Smooth muscle cell (in vitro differentiated cells): ENCODE results near the gene TRIP4. TPM values are rescaled to one million over a fixed set of nuclear protein-coding genes. Genes with fewer than 3 reads are reported as not detected.
A peak's percentile ranks its signal among the peaks of the same experiment; 100 is the strongest.

Experiments
- DNase-seq: peaks from one replicate; lab custom pipeline; 2025; ENCODE audit not compliant: unreplicated experiment; lab: John Stamatoyannopoulos, UW
- H2AFZ ChIP-seq: fragments of 200-600 bp; sonication (generic); 2 replicates; pipeline ENCODE4 v1.6.0; 2016; ENCODE audit warnings: antibody characterized with exemption, low read depth, mild to moderate bottlenecking
- H3F3A ChIP-seq: fragments of 200-600 bp; sonication (generic); 2 replicates; pipeline ENCODE4 v1.6.0; 2017; ENCODE audit warnings: antibody characterized with exemption, low read depth
- H3K27ac ChIP-seq: fragments of 200-600 bp; sonication (generic); 2 replicates; pipeline ENCODE4 v1.5.1; 2016; ENCODE audit warnings: low read depth, mild to moderate bottlenecking
- H3K27me3 ChIP-seq: fragments of 200-600 bp; sonication (generic); 2 replicates; pipeline ENCODE4 v1.6.1; 2016; ENCODE audit warnings: low read depth, mild to moderate bottlenecking
- H3K36me3 ChIP-seq: fragments of 200-600 bp; sonication (generic); 2 replicates; pipeline ENCODE4 v1.5.1; 2016; ENCODE audit warnings: low read depth
- H3K4me1 ChIP-seq: fragments of 200-600 bp; sonication (generic); 2 replicates; pipeline ENCODE4 v1.5.1; 2016; ENCODE audit warnings: low read depth
- H3K4me2 ChIP-seq: fragments of 200-600 bp; sonication (generic); 2 replicates; pipeline ENCODE4 v1.6.0; 2016; ENCODE audit warnings: mild to moderate bottlenecking
- H3K4me3 ChIP-seq: fragments of 200-600 bp; sonication (generic); 2 replicates; pipeline ENCODE4 v1.5.1; 2016; ENCODE audit warnings: mild to moderate bottlenecking
- H3K79me2 ChIP-seq: fragments of 200-600 bp; sonication (generic); 2 replicates; pipeline ENCODE4 v1.6.0; 2016; ENCODE audit warnings: low read depth, mild to moderate bottlenecking
- H3K9ac ChIP-seq: fragments of 200-600 bp; sonication (generic); 2 replicates; pipeline ENCODE4 v1.6.0; 2016; ENCODE audit warnings: low read depth
- H3K9me3 ChIP-seq: fragments of 200-600 bp; sonication (generic); replicated peaks from 2 replicates; pipeline ENCODE4 v1.5.1; 2016; ENCODE audit warnings: low read depth
- H4K20me1 ChIP-seq: fragments of 200-600 bp; sonication (generic); 2 replicates; pipeline ENCODE4 v1.6.0; 2016; ENCODE audit warnings: low read depth
- WGBS: methylation state at CpG from one replicate; pipeline ENCODE4 v1.1.7; 2016; ENCODE audit warnings: low lambda C conversion rate; 5-methylcytosine and 5-hydroxymethylcytosine counted together
- polyA plus RNA-seq: library from polyadenylated mRNA; unstranded; fragments of >200 nt; fragmentation: Nextera tagmentation; extraction: Ambion mirVana; gene quantifications from 2 replicates; pipeline ENCODE4 v1.2.1, GENCODE V29; 2016
- total RNA-seq: library from RNA; depleted of rRNA; stranded (reverse); fragments of >200 nt; gene quantifications from 2 replicates; pipeline ENCODE4 v1.2.3, GENCODE V29; 2014
- TF ChIP-seq, protein P1 (sequence below): fragments of 200-600 bp; sonication (generic); IDR thresholded peaks from 2 replicates; pipeline ENCODE4 v1.5.1; 2017; ENCODE audit warnings: borderline replicate concordance, mild to moderate bottlenecking, antibody characterized with exemption; ENCODE audit not compliant: insufficient read depth, poor library complexity, severe bottlenecking

Gene TRIP4
- total and polyA plus RNA-seq, 2 experiments from 2014 or later, result 15.0 to 22.4 TPM

DNA sequence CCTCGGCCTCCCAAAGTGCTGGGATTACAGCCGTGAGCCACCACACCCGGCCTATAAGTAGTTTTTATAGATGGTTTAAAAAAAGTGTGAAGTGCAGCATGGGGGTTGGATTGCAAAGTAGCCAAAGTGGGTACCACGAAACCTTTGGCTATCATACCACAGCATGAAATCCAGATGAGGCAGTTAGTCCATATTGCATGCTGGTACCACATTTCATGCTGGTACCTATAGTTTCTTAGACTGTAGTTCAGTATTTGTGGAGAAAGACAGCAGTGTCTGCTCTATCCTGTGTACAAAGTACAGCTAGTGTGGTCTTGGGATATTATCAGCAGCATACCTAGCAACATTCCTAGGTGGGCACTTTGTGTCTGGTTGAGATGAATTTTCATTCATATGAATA lies 84.5 kb downstream of the TRIP4 start:
- WGBS, result 98% methylated on average over 4 of the region's 4 CpGs
- H3F3A ChIP-seq, result no peaks in the 10 kb centered on the region
- no peak overlapping the region for H3K4me3 ChIP-seq
- no peak overlapping the region for H3K27ac ChIP-seq
- no peak overlapping the region for H3K9ac ChIP-seq
- no peaks in the 10 kb centered on the region for H3K27me3 ChIP-seq
- H3K4me1 ChIP-seq, result peaks cover 2% of the 10 kb centered on the region
- peaks cover 99% of the 10 kb centered on the region for H4K20me1 ChIP-seq
- H3K4me2 ChIP-seq, result no peak overlapping the region
- no peak overlapping the region for H2AFZ ChIP-seq
- no peak for DNase-seq
- TF ChIP-seq, protein P1, sequence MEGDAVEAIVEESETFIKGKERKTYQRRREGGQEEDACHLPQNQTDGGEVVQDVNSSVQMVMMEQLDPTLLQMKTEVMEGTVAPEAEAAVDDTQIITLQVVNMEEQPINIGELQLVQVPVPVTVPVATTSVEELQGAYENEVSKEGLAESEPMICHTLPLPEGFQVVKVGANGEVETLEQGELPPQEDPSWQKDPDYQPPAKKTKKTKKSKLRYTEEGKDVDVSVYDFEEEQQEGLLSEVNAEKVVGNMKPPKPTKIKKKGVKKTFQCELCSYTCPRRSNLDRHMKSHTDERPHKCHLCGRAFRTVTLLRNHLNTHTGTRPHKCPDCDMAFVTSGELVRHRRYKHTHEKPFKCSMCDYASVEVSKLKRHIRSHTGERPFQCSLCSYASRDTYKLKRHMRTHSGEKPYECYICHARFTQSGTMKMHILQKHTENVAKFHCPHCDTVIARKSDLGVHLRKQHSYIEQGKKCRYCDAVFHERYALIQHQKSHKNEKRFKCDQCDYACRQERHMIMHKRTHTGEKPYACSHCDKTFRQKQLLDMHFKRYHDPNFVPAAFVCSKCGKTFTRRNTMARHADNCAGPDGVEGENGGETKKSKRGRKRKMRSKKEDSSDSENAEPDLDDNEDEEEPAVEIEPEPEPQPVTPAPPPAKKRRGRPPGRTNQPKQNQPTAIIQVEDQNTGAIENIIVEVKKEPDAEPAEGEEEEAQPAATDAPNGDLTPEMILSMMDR, result no peak
- no peaks in the 10 kb centered on the region for H3K36me3 ChIP-seq
- no peaks in the 10 kb centered on the region for H3K9me3 ChIP-seq
- peaks cover 87% of the 10 kb centered on the region for H3K79me2 ChIP-seq

DNA sequence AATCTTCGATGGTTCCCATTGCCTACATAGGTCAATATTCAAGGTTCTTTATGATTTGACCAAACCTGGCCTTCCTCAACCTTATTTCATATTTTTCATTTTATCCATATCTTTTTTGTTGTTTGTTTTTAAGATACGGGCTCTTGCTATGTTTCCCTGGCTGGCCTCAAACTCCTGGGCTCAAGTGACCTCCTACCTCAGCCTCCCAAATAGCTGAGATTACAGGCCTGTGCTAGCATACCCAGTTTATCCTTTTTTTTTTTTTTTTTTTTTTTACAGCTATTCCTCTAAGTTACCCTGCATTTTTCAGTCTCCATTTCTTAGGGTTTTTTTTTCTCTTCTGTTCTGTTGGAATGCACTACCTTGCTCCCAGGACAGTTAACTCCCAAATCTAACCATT lies 87.2 kb downstream of the TRIP4 start:
- Histone ChIP-seq H3K4me1 (no peaks in the 10 kb centered on the region), H3K9me3 (no peaks in the 10 kb centered on the region), H3K4me3 (no peak overlapping the region), H3K27me3 (no peaks in the 10 kb centered on the region), H3K36me3 (no peaks in the 10 kb centered on the region), H3F3A (no peaks in the 10 kb centered on the region), H3K4me2 (no peak overlapping the region), H3K79me2 (peaks cover 77% of the 10 kb centered on the region), H2AFZ (no peak overlapping the region), H3K27ac (no peak overlapping the region), H3K9ac (no peak overlapping the region), H4K20me1 (peaks cover 99% of the 10 kb centered on the region)
- DNase-seq, result no peak
- WGBS, result 94% methylated on average over 2 of the region's 2 CpGs
- TF ChIP-seq, protein P1, result no peak

DNA sequence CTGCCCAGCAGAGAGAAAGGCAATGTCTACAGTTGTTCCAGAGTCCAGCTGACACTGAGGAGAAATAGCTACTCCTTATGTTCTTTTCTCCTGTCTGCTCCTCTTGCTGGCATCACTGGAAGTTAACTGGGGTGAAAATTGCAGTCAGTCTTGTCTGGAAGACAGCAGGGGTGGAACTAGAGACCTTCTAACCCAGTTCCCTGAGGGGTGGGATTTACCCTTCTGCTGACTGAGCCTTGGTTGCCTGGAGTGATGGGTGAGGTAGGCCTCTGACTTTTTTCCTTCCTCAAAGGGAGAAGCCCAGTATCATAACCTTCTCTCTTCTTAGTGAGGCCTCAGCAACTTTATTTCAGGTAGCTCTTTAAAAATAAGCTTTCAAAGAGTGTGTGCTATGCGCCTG lies 88.9 kb downstream of the TRIP4 start:
- Histone ChIP-seq H3K4me2 (no peak overlapping the region), H4K20me1 (peaks cover 100% of the 10 kb centered on the region), H3K27ac (no peak overlapping the region), H3K4me3 (no peak overlapping the region), H3K4me1 (no peaks in the 10 kb centered on the region), H3F3A (no peaks in the 10 kb centered on the region), H3K79me2 (peaks cover 72% of the 10 kb centered on the region), H3K27me3 (no peaks in the 10 kb centered on the region), H3K9me3 (no peaks in the 10 kb centered on the region), H3K9ac (no peak overlapping the region), H3K36me3 (no peaks in the 10 kb centered on the region), H2AFZ (no peak overlapping the region)
- 100% methylated on average over 1 of the region's 1 CpG for WGBS
- DNase-seq, result no peak
- TF ChIP-seq, protein P1, result no peak

DNA sequence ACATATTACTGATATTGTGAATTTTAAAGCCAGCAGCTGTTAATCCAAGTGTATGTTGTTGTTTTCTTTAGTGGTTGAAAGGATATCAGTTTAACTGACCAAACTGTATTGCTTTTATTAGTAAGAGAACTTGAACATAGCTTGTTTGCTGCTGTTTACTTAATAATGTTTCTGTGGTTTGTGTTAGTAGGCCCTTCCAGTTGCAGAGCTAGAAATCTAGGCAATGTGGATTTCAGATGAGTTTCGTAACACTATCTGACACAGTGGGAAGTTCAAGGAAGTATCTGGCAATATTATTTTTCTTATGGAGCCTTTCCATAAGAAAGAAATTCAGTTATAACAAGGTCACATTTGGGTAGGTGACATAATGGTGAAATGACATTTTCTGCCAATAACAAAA lies 91.2 kb downstream of the TRIP4 start:
- H3K36me3 ChIP-seq, result no peaks in the 10 kb centered on the region
- no peaks in the 10 kb centered on the region for H3K9me3 ChIP-seq
- H4K20me1 ChIP-seq, result peaks cover 99% of the 10 kb centered on the region
- H3K79me2 ChIP-seq, result peaks cover 71% of the 10 kb centered on the region
- H3K4me1 ChIP-seq, result no peaks in the 10 kb centered on the region
- no peaks in the 10 kb centered on the region for H3F3A ChIP-seq
- no peak overlapping the region for H3K9ac ChIP-seq
- H3K27ac ChIP-seq, result peak overlapping the region; percentile 8
- no peak overlapping the region for H2AFZ ChIP-seq
- TF ChIP-seq, protein P1, result no peak
- 3% methylated on average over 1 of the region's 1 CpG for WGBS
- H3K4me3 ChIP-seq, result no peak overlapping the region
- no peak overlapping the region for H3K4me2 ChIP-seq
- H3K27me3 ChIP-seq, result no peaks in the 10 kb centered on the region
- DNase-seq, result no peak
